Stimulated activated CD8-positive, alpha-beta memory T cell treated with anti-CD3 and anti-CD28 coated beads, Interleukin-12 subunit alpha, Interleukin-12 subunit beta, amount 100 ng/mL, for 1 hour (primary cell): ENCODE results near the gene IL22RA1.

Experiments
- DNase-seq: peaks from one replicate; pipeline ENCODE4 v3.0.0-alpha.2; 2020; ENCODE audit warnings: low read depth

Gene IL22RA1

GRCh38 chr1:24136956-24137539 is 5.9 kb downstream of the IL22RA1 start:
- DNase-seq = no peak

- DNase-seq = no peak
These were observed 8.6 kb downstream of the IL22RA1 start for GRCh38 chr1:24134376-24134775.

- DNase-seq = no peak
These were observed 9.1 kb downstream of the IL22RA1 start for GRCh38 chr1:24133819-24134218.

GRCh38 chr1:24130385-24130784 is 12.6 kb downstream of the IL22RA1 start:
- no peak for DNase-seq

- no peak for DNase-seq
These were observed 15.1 kb downstream of the IL22RA1 start for GRCh38 chr1:24127801-24128363.

GRCh38 chr1:24127134-24127800 is 15.7 kb downstream of the IL22RA1 start:
- no peak for DNase-seq

- no peak for DNase-seq
These were observed 16.3 kb downstream of the IL22RA1 start for GRCh38 chr1:24126672-24127023.

- DNase-seq = no peak
These were observed 16.8 kb downstream of the IL22RA1 start for GRCh38 chr1:24126018-24126671.

- DNase-seq = no peak
These were observed 17.5 kb downstream of the IL22RA1 start for GRCh38 chr1:24125456-24125855.

- no peak for DNase-seq
These were observed 18.0 kb downstream of the IL22RA1 start for GRCh38 chr1:24124980-24125379.

GRCh38 chr1:24123611-24124010 is 19.3 kb downstream of the IL22RA1 start:
- no peak for DNase-seq

GRCh38 chr1:24122776-24123175 is 20.2 kb downstream of the IL22RA1 start:
- DNase-seq = no peak

GRCh38 chr1:24121406-24121805 is 21.5 kb downstream of the IL22RA1 start:
- DNase-seq = no peak

GRCh38 chr1:24120965-24121364 is 22.0 kb downstream of the IL22RA1 start:
- no peak for DNase-seq

- no peak for DNase-seq
These were observed 22.8 kb downstream of the IL22RA1 start for GRCh38 chr1:24119859-24120756.

- no peak for DNase-seq
These were observed 23.5 kb downstream of the IL22RA1 start for GRCh38 chr1:24119489-24119858.

GRCh38 chr1:24118410-24119242 is 24.3 kb downstream of the IL22RA1 start:
- DNase-seq = no peak

- DNase-seq = no peak
These were observed 25.1 kb downstream of the IL22RA1 start for GRCh38 chr1:24117722-24118409.

- no peak for DNase-seq
These were observed 25.8 kb downstream of the IL22RA1 start for GRCh38 chr1:24117132-24117531.

- no peak for DNase-seq
These were observed 28.2 kb downstream of the IL22RA1 start for GRCh38 chr1:24114753-24115152.

- no peak for DNase-seq
These were observed 29.3 kb downstream of the IL22RA1 start for GRCh38 chr1:24113641-24114033.
